ENCODE measurements around the gene CRY2. TPM values are rescaled to one million over a fixed set of nuclear protein-coding genes. Genes with fewer than 3 reads are reported as not detected.

The CRY2 gene
- total and polyA plus RNA-seq, 2 of the 13 experiments (the other 11 are each of a cell fraction or from before 2014, with no cell fraction given): 10.1 to 12.2 TPM

DNA sequence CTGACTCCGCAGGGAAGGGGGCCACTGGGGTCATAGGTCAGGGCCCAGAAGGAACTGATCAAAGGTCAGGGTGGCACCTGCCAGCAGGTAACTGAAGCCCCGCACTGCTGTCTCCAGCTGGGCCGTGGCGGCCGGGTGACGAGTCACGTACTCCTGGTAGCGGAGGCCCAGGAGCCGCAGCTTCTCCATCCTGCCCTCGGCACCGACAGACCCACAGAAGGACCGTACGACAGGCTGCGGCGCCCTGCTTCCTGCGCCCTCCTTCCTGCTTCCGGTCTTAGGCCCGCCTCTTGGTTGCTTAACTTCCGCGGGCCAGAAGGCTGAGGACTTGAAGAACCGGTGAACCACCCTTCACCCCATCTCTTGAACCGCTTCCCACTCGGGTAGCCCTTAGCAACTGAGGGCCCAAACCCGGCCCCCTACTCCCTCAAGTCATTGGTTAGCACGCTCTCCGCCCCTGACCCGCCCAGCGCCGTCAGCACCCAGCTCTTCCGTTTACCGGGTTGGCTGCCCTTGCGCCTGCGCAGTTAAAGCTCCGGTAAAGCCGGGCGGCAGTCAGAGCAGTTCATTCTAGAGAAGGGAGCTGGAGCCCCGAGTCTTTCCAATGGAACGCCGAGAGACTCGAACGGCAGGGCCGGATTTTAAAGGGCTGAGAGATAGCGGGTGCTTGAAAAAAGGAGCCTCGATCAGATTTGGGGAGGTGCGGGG lies 70.5 kb downstream of the CRY2 start, which contains the start of gene PEX16 (continued):
- TF ChIP-seq SP4 (CRISPR knock-in tag; IDR thresholded peaks at IDR 0.05) (peak; percentile 63; the same call in 1 of the 2 replicates), ZNF720 (CRISPR knock-in tag; IDR thresholded peaks at IDR 0.05) (no peak), ZNF256 (CRISPR knock-in tag; conservative IDR thresholded peaks at IDR 0.05) (no peak), GPN1 (CRISPR knock-in tag; IDR thresholded peaks at IDR 0.05; ENCODE audit: borderline replicate concordance) (no peak), CREM (IDR thresholded peaks at IDR 0.05) (peak; percentile 49; the same call in 1 of the 2 replicates), CREM (CRISPR knock-in tag; IDR thresholded peaks at IDR 0.05) (no peak), ZNF12 (CRISPR knock-in tag; IDR thresholded peaks at IDR 0.05) (no peak), LBX2 (CRISPR knock-in tag; IDR thresholded peaks at IDR 0.05; ENCODE audit: borderline replicate concordance) (no peak), FOXO1 (CRISPR knock-in tag; IDR thresholded peaks at IDR 0.05) (no peak), ZNF792 (CRISPR knock-in tag; IDR thresholded peaks at IDR 0.05) (0 out of 2 replicates have a peak, but pooled peaks have one; percentile 15), HES4 (CRISPR knock-in tag; IDR thresholded peaks at IDR 0.05; ENCODE audit: borderline replicate concordance) (no peak), ZNF230 (CRISPR knock-in tag; IDR thresholded peaks at IDR 0.05) (peak; percentile 31; the same call in 1 of the 2 replicates), PCBP2 (optimal IDR thresholded peaks at IDR 0.05; ENCODE audit: low read depth, low read length, poor library complexity, severe bottlenecking) (no peak), ZNF572 (CRISPR knock-in tag; IDR thresholded peaks at IDR 0.05) (peak; percentile 100), ZNF775 (CRISPR knock-in tag; IDR thresholded peaks at IDR 0.05; ENCODE audit: borderline replicate concordance) (no peak), ZNF557 (CRISPR knock-in tag; IDR thresholded peaks at IDR 0.05) (no peak), ZNF609 (CRISPR knock-in tag; IDR thresholded peaks at IDR 0.05; ENCODE audit: borderline replicate concordance) (peak; percentile 53; the same call in 1 of the 2 replicates), MXD1 (CRISPR knock-in tag; IDR thresholded peaks at IDR 0.05) (no peak; the same call in 1 of the 2 replicates), ZNF264 (CRISPR knock-in tag; IDR thresholded peaks at IDR 0.05) (0 out of 2 replicates have a peak, but pooled peaks have one; percentile 38), HOXA7 (CRISPR knock-in tag; IDR thresholded peaks at IDR 0.05) (no peak), ATF3 (CRISPR knock-in tag; IDR thresholded peaks at IDR 0.05) (no peak), ZNF839 (CRISPR knock-in tag; IDR thresholded peaks at IDR 0.05; ENCODE audit: borderline replicate concordance) (no peak)
- TF ChIP-seq, protein P1, sequence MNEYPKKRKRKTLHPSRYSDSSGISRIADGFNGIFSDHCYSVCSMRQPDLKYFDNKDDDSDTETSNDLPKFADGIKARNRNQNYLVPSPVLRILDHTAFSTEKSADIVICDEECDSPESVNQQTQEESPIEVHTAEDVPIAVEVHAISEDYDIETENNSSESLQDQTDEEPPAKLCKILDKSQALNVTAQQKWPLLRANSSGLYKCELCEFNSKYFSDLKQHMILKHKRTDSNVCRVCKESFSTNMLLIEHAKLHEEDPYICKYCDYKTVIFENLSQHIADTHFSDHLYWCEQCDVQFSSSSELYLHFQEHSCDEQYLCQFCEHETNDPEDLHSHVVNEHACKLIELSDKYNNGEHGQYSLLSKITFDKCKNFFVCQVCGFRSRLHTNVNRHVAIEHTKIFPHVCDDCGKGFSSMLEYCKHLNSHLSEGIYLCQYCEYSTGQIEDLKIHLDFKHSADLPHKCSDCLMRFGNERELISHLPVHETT (CRISPR knock-in tag; conservative IDR thresholded peaks at IDR 0.05): peak; percentile 73; the same call in 1 of the 2 replicates

Data from HepG2 (cell line).